ENCODE measurements around the gene ARHGEF28. TPM values are rescaled to one million over a fixed set of nuclear protein-coding genes. Genes with fewer than 3 reads are reported as not detected.

ARHGEF28 gene
- total RNA-seq, 1 donor from 2014 or later: 0.11 TPM

DNA sequence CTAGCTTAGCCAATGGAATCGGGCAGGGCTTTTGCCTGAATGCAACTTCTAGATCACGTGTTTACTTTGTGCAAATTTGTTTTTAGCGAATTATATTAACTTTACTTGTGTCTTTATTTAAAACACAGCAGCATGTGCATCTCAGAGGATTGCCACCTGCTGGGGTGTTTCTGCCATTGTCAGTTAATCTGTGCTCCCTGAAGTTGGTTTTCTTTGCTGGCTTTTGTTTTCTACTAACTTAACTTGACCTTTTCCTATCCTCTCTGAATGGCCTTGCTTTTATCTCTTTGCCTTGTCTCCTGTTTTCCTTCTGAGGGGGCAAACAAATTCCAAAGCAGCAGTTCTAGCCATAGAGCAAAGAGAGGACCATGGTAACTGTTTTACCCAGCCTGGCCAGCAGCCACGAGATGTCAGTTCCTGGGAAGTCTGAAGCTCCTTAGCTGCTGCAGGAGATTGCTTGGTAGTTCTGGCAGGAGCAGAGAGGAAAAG lies 67.6 kb downstream of the ARHGEF28 start:
- H2AFZ ChIP-seq (replicated peaks): no peak overlapping the region
- DNase-seq (ENCODE audit: low spot score): peak; percentile 8
- H3K27me3 Mint-ChIP-seq (ENCODE audit: insufficient read depth, low read depth): peaks cover 5% of the 10 kb centered on the region
- no peaks in the 10 kb centered on the region for H3F3A ChIP-seq (ENCODE audit: low read depth)
- no peaks in the 10 kb centered on the region for H3K36me3 Mint-ChIP-seq
- H3K27ac Mint-ChIP-seq: peak overlapping the region; percentile 62
- no peaks in the 10 kb centered on the region for H4K20me1 ChIP-seq (ENCODE audit: low read depth)
- peaks cover 5% of the 10 kb centered on the region for H3K4me1 ChIP-seq
- H3K4me2 ChIP-seq: no peak overlapping the region
- H3K4me1 Mint-ChIP-seq: peaks cover 44% of the 10 kb centered on the region
- H3K4me3 ChIP-seq: no peak overlapping the region
- H3K9me3 ChIP-seq (ENCODE audit: low read depth): no peaks in the 10 kb centered on the region
- H3K9me3 Mint-ChIP-seq: no peaks in the 10 kb centered on the region
- H3K27ac ChIP-seq: no peak overlapping the region
- no peaks in the 10 kb centered on the region for H3K27me3 ChIP-seq
- H3K9ac ChIP-seq: no peak overlapping the region
- no peak overlapping the region for H3K4me3 Mint-ChIP-seq
- no peak for TF ChIP-seq EZH2phosphoT487 (IDR thresholded peaks at IDR 0.05)
- TF ChIP-seq CTCF (IDR thresholded peaks at IDR 0.05): peak; percentile 21
- TF ChIP-seq EZH2 (IDR thresholded peaks at IDR 0.05): no peak
- no peaks in the 10 kb centered on the region for H3K79me2 ChIP-seq (ENCODE audit: low read depth)
- H3K36me3 ChIP-seq: no peaks in the 10 kb centered on the region

- peaks cover 44% of the 10 kb centered on the region for H3K4me1 Mint-ChIP-seq
- no peak overlapping the region for H3K4me3 ChIP-seq
- H3K9me3 Mint-ChIP-seq: no peaks in the 10 kb centered on the region
- H3K27ac ChIP-seq: no peak overlapping the region
- H3K79me2 ChIP-seq (ENCODE audit: low read depth): no peaks in the 10 kb centered on the region
- no peaks in the 10 kb centered on the region for H3F3A ChIP-seq (ENCODE audit: low read depth)
- no peak overlapping the region for H3K4me3 Mint-ChIP-seq
- no peak for DNase-seq (ENCODE audit: low spot score)
- H3K9ac ChIP-seq: no peak overlapping the region
- no peaks in the 10 kb centered on the region for H4K20me1 ChIP-seq (ENCODE audit: low read depth)
- H3K27me3 Mint-ChIP-seq (ENCODE audit: insufficient read depth, low read depth): peaks cover 5% of the 10 kb centered on the region
- no peaks in the 10 kb centered on the region for H3K27me3 ChIP-seq
- no peak overlapping the region for H2AFZ ChIP-seq (replicated peaks)
- peaks cover 5% of the 10 kb centered on the region for H3K4me1 ChIP-seq
- no peaks in the 10 kb centered on the region for H3K36me3 Mint-ChIP-seq
- no peak overlapping the region for H3K4me2 ChIP-seq
- H3K27ac Mint-ChIP-seq: peak overlapping the region; percentile 62
- no peaks in the 10 kb centered on the region for H3K36me3 ChIP-seq
- no peaks in the 10 kb centered on the region for H3K9me3 ChIP-seq (ENCODE audit: low read depth)
- no peak for TF ChIP-seq EZH2phosphoT487 (IDR thresholded peaks at IDR 0.05)
- no peak for TF ChIP-seq EZH2 (IDR thresholded peaks at IDR 0.05)
- no peak for TF ChIP-seq CTCF (IDR thresholded peaks at IDR 0.05)
Measured at GRCh38 chr5:73694089-73694488, 68.1 kb downstream of the ARHGEF28 start.

DNA sequence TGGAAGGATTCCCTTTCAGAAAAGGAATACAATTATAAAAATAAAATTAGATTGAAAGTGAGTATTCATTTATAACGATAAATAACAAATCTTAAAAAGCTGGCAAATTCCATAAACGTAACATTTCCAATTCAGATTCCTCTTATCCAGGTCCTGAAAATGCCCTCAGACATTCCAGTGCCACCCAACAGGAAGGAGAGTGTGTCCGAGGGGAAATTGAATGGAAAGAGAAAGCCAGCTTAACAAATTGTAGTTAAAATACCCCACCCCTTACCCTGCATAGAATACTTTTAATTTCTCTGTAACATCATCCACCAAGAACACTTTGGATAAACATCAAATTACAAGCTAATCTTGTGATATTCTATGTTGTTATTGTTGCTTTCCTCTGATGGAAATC lies 72.0 kb downstream of the ARHGEF28 start:
- no peaks in the 10 kb centered on the region for H3K79me2 ChIP-seq (ENCODE audit: low read depth)
- no peak overlapping the region for H3K9ac ChIP-seq
- no peak overlapping the region for H3K4me3 ChIP-seq

More for the DNA sequence above, 72.0 kb downstream of the ARHGEF28 start:
- Mint-ChIP-seq H3K4me3 (no peak overlapping the region), H3K9me3 (no peaks in the 10 kb centered on the region), H3K27ac (no peak overlapping the region), H3K4me1 (peaks cover 28% of the 10 kb centered on the region), H3K36me3 (no peaks in the 10 kb centered on the region), H3K27me3 (ENCODE audit: insufficient read depth, low read depth) (peaks cover 4% of the 10 kb centered on the region)
- no peaks in the 10 kb centered on the region for H3K27me3 ChIP-seq
- H2AFZ ChIP-seq (replicated peaks): no peak overlapping the region
- H3F3A ChIP-seq (ENCODE audit: low read depth): no peaks in the 10 kb centered on the region
- H3K36me3 ChIP-seq: no peaks in the 10 kb centered on the region
- H4K20me1 ChIP-seq (ENCODE audit: low read depth): no peaks in the 10 kb centered on the region
- H3K4me2 ChIP-seq: no peak overlapping the region
- DNase-seq (ENCODE audit: low spot score): no peak
- TF ChIP-seq EZH2phosphoT487 (IDR thresholded peaks at IDR 0.05) (no peak), EZH2 (IDR thresholded peaks at IDR 0.05) (no peak), CTCF (IDR thresholded peaks at IDR 0.05) (no peak)
- H3K9me3 ChIP-seq (ENCODE audit: low read depth): no peaks in the 10 kb centered on the region
- no peak overlapping the region for H3K27ac ChIP-seq
- H3K4me1 ChIP-seq: peaks cover 5% of the 10 kb centered on the region
